DLD1 (cell line): ENCODE data around the gene CYP2E1.
"Not testable (repeated sequence)": the region's sequence is repeated elsewhere in the genome, so short reads cannot be mapped to it uniquely, and the experiment has no call there.

Source experiments
- in situ Hi-C: cut with HindIII; loops from 2 replicates; pipeline ENCODE4 v1.10.0; 2017; ENCODE audit warnings: low sequenced_read_pairs

The CYP2E1 gene

DNA sequence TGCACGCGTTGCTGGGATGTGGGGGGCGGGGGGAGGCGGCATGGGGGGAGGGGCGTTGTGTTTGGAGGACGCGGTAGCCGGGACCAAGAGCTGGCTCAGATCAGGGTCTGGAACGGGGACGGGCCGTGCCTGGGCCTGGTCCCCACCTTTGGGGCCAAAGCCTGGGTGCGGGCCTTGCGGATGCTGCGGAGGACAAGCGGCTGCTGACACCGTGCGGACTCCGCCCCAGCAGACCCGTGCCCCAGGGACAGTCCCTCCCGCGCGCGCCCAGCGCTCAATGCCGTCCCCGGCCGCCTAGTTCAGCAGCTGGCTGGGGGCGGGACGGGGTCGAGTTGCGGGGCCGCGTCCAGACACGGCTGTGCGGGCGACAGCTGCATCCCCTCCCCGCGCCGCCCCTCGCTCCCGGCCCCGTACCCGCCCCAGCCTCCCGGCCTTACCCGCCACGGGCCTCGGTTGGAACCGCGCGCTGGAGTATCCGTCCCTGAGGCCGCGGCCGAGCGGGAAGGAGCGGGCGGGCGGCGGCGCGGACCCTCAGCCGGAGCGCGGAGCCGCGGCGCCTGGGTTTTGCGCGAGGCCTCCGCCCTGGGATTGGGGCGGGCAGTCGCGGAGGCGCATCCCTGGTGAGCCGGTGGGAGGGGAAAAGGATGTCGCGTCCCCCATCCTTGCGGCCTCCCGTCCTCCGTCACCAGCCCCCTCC lies 41.8 kb downstream of the CYP2E1 start:
- in situ Hi-C loops, result not testable (repeated sequence)

GRCh38 chr10:133569801-133570200 lies 42.6 kb downstream of the CYP2E1 start:
- in situ Hi-C loops, result not testable (repeated sequence)

GRCh38 chr10:133572055-133572454 lies 44.9 kb downstream of the CYP2E1 start:
- in situ Hi-C loops, result not testable (repeated sequence)

GRCh38 chr10:133573460-133573859 lies 46.3 kb downstream of the CYP2E1 start:
- in situ Hi-C loops, result not testable (repeated sequence)

DNA sequence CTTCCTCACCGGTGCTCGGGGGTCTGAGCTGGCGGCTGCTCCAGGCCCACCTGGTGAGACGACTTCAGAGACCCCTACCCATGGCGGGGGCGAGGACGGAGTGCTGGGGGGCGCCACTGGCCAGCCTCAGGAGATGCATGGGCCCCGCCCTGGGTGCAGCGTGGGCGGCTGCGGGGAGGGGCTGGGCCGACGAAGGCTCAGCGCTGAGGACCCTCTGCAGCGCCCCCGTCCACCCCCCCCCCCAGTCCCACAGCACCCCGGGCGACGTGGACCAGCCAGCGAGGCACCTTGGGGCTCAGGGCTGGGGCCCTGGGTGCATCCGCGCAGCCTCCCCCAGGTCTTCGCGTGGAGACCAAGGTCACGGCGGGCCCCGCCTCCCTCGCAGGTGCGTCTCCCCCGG lies 49.9 kb downstream of the CYP2E1 start:
- in situ Hi-C loops, result not testable (repeated sequence)
